Activated naive CD4-positive, alpha-beta T cell treated with Interleukin-2 at 50 U/mL for 16 hours (primary cell): Measurements from ENCODE around the gene ZNF639.
"Not testable (repeated sequence)": the region's sequence is repeated elsewhere in the genome, so short reads cannot be mapped to it uniquely, and the experiment has no call there.

ENCODE experiments used
- DNase-seq: peaks from one replicate; pipeline ENCODE4 v3.0.0-alpha.2; 2020

The ZNF639 gene, protein sequence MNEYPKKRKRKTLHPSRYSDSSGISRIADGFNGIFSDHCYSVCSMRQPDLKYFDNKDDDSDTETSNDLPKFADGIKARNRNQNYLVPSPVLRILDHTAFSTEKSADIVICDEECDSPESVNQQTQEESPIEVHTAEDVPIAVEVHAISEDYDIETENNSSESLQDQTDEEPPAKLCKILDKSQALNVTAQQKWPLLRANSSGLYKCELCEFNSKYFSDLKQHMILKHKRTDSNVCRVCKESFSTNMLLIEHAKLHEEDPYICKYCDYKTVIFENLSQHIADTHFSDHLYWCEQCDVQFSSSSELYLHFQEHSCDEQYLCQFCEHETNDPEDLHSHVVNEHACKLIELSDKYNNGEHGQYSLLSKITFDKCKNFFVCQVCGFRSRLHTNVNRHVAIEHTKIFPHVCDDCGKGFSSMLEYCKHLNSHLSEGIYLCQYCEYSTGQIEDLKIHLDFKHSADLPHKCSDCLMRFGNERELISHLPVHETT

DNA sequence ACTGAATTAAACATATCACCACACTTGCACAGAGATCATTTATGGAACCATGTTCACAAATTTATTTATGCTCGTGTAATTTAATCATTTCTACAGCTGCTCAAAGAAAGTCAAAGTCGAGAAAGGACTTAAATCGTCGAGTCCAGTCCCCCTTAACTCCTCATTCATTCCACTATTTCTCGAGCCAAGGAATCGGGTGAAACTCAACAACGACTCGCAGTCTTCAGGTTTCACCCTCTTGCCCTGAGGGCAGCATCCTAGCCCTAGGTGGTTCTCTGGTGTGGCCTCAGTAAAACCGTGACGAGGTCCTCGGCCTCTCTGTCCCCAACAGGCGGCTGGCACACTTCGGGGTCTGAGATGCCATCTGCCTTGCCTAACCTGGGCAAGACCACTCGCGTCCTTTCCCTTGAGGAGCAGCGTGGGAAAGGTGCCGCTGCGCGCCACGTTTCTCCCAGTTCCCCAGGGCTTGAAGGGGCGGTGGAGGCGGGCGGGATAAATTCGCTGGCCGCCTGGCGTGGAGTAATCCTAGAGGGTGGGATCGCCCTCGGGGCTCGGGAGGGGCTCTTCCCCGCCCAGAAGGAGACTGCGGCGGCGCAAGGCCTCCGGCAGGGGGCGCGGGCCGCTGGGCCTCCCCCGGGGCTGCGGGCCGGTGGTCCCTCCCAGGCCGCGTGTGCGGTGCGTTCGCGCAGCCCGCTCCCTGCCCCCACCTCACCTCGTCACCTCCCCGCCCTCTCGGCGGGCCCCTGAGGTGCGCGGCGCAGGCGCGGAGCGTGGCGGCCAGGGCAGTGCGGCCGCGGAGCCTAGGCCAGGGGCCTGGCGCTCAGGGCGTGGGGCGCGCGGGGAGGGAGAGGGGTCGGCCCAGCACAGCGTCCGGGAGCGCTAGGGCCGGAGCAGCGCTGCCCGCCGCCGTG, at the start of gene ZNF639:
Gene ZNF639 (plus strand): TSS at position 746 of the 911 bp plus-strand sequence. CDS start 5,263 bp downstream, outside the sequence.
- DNase-seq = peak; percentile 86

DNA sequence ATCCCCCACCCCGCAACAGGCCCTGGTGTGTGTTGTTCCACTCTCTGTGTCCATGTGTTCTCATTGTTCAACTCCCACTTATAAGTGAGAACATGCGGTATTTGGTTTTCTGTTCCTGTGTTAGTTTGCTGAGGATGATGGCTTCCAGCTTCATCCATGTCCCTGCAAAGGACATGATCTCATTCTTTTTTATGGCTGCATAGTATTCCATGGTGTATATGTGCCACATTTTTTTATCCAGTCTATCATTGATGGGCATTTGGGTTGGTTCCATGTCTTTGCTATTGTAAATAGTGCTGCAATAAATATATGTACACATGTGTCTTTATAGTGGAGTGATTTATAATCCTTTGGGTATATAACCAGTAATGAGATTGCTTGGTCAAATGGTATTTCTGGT, 48.4 kb upstream of the ZNF639 start:
- not testable (repeated sequence) for DNase-seq

DNA sequence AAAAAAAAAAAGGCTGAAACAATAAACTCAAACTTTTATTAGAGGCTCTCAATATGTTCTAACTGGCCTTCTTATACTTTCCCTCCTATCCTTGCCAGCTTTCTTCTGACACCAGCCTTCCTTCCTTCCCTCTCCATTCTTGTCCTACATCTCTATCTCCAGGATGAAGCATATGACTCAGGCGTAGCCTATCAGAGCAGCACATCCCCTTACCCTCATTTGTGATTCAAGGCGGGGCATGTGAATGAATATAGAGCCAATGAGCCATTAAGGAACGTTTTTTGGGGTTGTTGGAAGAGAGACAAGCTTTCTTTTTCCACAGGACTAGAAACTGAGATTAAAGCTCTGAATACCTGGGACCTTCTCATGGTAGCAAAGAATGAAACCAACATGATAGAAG, 46.8 kb upstream of the ZNF639 start:
- DNase-seq = no peak

DNA sequence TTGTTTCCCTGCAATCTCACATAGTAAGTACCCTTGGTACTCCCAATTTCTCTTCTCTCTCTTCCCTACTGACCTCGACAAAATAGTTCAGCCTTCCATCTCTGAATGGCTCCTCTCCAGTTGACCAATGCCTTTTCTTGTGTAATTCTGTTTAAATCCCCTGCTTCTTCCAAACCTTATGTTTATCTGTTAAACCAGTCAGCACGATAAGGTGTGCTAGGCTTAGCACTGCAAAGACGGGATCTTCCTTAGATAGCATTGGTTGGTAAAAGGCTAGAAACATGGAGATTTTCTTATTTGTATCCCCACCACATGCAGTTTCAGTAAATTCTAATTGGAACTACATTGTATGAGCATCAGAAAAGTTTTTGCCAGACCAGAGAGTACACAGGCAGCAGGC, 46.1 kb upstream of the ZNF639 start:
- DNase-seq = no peak

DNA sequence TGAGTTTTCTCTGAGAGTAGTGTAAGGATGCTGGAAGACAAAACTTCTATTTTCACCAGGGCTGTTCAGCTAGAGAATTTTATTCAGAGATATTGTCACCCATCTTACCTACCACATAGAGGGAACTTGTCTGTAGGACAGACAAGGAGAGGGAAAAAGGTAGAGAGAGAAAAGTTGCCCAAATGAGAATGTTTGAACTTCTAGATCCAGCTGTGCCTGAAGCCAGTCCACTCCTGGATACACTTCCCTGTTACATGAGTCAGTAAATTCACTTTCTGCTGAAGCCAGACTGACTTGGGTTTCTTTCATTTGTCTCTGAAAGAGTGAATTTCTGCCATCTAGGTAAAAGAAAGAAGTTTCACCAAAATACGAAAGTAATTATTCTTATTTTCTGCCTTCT, 44.7 kb upstream of the ZNF639 start:
- no peak for DNase-seq

DNA sequence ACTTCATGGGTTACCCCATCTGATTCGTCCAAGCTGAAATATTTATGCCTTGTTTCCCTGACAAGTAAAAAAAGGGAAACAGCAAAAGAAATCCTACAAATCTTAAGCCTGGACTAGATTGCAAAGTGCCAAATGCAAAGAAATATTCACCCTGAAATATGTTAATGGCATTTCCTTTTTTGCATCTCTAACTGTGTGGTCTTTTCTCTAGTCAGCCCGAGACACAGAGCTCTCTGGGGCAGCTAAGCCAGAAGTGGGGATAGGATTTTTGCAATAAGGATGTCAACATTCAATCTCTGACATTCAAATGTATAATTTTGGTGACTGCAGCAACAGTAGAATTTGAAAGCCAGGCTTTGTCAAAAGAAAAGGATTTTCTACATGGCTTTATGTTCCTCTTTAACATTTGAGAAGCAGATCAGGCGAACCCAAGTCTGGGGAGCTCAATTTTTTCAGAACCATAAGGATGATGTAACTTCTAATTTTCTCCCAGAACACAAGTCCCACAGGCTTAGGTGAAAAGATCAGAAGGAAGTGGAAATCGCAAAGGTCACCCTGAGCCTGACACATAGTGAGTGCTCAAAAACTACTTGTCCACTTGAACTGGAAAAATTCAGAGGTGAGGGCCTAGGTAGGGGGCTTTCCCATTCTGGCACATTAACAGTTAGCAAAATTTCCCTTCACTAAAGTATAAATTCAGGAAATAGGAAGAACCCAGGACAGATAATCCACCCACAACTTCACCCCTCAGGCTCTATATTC, 43.7 kb upstream of the ZNF639 start:
- no peak for DNase-seq

DNA sequence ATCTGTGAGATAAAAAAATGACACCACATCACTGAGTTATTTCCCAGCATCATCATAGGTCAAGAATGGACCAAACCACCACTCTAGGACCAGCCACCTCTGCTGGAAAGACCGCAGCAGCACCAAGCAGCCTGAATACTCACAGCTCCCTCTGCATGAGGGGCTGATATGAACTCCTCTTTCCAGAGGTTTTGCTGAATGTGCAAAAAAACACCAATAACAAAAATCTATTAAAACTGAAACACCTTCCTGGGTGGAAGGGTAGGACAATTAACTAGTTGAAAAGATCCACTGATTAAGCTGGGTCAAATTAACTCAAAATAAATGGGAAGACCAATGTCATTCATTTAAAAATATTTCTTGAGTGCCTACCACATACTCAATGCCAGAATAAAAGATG, 43.0 kb upstream of the ZNF639 start:
- no peak for DNase-seq

DNA sequence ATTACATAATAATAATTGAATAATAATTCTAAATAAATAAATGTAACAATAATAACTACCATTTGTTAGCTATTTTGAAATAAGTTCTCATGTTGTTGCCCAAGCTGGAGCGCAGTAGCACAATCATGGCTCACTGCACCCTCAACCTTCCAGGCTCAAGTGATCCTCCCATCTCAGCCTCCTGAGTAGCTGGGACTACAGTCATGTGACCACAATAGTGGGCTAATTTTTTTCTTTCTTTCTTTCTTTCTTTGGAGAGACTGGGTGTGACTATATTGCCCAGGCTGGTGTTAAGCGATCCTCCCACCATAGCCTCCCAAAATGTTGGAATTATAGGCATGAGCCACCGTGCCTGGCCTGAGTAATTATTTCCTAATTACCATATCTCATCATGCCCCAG, 41.0 kb upstream of the ZNF639 start:
- DNase-seq = no peak

DNA sequence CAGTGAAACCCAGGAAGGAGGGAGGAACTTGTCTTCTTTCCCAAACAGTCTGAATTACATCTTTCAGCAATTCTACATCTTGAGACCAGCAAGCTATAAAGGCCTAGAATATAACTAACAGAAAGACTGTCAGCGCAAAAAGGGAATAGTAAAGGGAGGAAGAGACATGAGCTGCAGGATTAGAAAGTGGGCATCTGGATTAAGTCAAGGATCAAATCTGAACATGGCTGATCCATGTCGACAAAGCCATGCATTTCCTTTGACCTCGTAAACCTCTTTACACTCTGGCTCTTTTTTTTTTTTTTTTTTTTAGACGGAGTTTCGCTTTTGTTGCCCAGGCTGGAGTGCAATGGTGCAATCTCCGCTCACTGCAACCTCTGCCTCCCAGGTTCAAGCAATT, 36.5 kb upstream of the ZNF639 start:
- no peak for DNase-seq

DNA sequence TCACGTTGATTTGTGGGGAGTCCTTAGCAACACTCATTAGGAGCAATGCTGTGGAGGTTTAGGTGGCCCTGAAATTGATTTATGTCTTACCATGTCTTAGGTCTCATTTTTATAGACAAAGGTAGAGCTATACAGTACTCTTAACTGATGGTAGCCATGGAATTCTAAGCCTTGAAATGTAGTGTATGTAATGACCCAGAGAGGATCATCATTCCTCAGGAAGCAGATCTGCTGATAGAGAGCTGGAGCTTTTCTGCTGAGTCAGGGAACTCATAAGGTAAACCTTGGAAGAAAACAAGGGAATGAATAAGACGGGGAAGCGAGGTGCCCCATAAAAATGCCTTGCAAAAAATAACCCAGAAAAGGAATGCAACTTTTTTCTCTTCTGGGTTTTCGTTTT, 34.0 kb upstream of the ZNF639 start:
- DNase-seq = no peak

DNA sequence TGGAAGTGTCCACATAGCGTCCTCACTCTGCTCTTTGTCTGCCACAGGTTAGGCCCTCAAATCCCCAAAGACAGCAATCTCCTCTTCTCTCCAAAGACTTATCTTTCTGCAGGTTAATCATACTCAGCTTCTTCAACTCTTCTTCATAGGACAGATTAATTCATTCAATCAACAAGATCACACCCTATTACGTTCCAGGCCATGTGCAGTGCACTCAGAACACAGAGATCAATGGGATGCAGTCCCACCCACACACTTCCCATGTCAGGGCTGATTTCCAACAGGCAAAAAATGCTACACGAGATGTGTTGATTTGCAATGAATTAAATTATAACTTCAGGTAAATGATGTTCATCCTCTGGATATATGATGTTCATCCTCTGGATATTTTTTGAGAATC, 33.5 kb upstream of the ZNF639 start:
- DNase-seq = no peak

DNA sequence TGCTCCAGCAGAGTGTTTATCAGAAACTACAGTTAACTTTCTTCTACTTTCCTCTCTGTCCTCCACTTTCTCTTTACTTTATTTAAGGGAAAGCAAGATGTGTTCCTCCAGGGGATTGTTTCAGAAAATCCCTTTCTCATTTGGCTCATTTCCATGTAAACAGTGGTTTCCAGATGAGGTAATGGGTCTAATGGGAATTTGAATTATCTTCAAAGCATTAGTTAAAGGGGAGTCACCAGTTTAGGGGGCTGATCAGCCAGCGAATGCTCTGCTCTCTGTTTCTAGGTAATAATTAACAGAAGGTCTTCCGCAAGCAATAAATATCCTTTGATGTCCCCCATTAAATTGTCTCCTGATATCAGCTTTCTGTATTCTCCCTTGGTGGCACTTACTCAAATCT, 30.4 kb upstream of the ZNF639 start:
- no peak for DNase-seq

DNA sequence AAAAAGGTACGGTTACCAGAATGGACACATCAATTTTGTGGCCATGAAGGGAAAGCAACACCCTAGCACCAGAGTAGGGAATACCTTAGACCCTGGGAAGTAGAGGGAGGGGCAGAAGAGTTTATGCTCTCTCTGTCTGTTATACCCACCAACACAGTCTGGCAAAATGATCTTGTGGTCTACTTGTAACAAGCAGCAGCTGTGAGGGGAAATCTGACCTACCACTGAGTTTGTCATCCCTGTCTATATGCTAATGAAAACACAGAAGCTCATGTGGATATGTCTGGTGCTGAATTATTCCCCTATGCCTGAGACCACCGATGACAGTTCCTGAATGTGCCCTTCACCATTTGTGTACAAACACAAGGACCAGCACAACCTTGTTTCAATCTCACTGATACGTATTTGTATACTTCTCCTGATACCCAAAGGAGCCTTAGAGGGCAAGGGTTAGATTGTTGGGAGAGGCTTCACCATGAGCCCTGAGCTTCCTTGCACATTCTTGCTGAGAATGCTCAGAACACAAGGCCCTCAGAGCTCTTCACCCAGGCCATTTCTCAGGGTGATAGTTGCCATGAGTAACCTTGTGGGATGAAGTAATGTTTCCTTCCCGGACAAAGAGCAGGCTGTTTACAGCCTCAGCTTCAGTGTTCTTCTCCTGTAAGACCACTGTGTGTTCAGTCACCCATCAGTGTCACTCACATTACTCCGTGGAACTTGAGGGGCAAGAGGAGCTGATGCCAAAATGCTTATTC, 24.7 kb upstream of the ZNF639 start:
- no peak for DNase-seq

DNA sequence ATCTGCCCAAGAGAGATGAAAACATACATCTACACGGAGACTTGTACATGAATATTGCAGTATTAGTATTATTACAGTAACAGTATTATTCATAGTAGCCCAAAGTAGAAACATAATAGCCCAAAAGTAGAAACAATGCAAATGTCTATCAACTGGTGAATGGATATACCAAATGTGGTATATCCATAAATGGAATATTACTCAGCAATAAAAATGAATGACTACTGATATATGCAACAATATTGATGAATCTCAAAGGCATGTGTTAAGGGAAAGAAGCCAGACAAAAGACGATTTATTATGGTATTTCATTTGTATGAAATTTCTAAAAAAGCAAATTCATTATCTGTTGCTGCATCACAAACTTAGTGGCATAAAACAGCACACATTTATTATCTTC, 23.5 kb upstream of the ZNF639 start:
- DNase-seq = no peak

DNA sequence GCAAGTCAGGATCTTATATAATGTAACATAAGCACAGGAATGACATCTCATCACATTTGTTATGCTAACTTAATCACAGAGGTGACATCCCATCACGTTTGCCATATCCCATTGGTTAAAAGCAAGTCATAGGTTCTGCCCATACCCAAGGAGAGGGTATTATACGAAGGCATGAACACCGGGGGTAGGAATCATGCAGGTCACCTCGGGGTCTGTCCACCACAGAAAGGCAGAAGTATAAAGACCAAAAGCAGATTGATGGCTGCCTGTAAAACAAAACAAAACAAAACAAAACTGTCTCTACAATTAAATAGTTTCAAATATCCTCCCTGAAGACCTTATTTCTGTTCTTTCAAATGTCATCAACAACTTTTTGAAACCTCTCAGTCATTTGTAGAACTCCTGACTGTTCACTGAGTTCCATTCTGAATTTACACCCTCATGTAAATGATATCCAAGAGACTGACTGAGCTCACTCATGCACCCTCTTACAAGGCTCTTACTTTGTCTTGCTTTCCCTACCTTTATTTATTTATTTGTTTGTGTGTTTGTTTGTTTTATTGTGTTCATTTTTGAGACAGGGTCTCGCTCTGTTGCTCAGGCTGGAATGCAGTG, 22.7 kb upstream of the ZNF639 start:
- no peak for DNase-seq

DNA sequence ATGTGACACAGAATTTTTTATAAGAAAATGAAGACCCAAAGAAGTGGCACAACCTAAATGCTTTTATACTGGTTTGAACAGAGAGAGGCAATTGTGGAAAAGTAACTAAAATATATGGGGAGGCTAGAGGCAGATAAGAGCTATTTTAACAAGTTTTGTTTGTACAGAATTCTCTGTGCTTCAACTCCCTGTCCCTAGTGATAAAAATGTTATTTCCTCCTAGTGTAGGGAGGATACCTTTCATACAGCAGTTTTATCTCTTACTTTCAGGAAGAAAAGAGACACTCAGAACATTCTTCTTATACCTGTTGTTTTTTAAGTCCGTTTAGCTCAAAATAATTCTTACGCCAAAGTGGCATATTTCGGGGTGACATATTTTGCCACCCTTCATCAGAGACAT, 21.2 kb upstream of the ZNF639 start:
- no peak for DNase-seq

DNA sequence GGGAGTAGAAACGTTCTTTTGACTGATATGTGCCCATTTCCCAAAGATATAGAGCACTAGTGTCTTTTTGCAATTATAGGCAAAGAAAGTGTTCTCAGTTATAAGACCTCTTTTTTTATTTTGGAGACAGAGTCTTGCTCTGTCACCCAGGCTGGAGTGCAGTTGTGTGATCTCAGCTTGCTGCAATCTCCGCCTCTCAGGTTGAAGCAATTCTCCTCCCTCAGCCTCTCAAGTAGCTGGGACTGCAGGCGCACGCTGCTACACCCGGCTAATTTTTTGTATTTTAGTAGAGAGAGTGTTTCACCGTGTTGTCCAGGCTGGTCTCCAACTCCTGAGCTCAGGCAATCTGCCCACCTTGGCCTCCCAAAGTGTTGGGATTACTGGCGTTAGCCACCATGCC, 20.7 kb upstream of the ZNF639 start:
- no peak for DNase-seq

DNA sequence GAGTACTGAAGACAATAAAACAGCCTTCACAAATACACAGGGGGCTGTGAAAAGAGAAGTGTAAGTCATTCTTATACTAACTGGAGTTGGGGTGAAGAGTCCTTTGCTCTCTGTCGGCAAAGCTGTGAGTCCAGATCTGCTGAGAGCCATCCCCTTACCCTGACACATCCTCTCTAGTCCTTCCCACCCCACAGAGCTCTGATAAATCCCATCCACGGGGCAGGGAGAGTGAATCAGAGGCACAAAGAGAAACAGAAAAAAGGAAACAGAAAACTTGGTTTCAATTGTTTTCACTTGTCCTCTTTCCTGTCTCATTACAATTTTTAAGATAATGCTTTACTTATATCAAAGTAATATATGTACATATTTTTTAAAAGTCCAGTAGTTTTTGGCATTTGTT, 18.2 kb upstream of the ZNF639 start:
- no peak for DNase-seq

DNA sequence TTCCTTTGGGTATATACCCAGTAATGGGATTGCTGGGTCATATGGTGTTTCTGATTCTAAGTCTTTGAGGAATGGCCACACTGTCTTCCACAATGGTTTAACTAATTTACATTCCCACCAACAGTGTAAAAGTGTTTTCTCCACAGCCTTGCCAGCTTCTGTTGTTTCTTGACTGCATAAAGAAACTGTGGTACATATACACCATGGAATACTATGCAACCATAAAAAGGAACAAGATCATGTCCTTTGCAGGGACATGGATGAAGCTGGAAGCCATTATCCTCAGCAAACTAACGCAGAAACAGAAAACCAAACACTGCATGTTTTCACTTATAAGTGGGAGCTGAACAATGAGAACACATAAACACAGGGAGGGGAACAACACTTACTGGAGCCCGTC, 15.5 kb upstream of the ZNF639 start:
- DNase-seq = not testable (repeated sequence)

DNA sequence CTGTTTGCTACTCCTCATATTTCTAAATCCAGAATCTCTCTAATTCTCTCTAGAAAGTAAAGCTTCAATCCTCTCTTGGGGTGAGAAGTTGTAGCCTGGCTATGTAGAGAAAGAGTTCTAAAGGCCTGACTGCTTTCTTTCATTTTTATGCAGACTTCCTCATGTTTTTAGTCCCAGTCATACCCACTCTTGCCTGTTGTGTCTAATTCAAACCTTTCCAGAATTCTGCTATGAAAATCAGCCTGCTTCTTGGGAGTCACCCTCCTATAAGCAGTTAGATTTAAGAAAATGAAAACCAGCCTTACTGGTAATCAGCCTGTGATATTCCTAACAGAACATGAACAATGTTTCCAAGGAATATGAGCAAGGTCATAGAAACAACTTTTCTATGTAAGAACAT, 14.8 kb upstream of the ZNF639 start:
- DNase-seq = no peak

DNA sequence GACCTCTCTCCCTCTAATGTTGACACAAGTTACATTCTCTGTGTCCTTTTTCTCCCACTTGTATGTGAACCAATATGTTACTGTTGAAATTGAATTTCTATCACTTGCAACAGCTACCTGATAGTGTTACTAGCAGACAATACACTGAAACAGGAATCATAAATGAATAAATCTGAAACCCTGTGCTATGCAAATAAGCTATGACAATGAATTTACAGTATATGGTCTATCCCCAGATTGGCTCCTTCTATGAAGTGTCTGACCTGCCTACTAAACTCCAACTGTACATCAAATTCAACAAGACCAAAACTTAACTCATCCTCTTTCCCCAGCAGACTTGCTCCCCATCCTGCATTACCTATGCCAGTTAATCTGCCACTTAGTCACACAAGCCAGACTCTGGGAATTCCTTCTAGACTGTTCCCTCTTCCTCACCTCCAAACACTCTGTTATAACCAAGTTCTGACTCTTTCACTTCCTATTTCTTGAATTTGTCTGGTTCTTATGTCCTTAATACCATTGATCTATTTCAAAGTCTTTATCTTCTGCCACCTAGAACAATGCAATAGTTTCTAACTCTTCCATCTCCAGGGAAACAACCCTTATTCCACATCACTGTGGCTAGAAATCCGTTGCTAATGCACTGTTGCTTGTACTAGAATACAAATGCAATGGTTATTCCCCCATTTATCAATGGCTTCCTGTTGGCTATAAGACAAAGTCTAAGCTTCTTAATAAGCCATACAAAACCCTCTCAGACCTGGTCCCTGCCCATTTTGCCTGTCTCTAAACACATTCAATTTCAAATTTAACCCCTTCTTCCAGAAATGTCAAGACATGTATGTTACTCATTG, 13.4 kb upstream of the ZNF639 start:
- DNase-seq = no peak
